SK-N-SH treated with all-trans-retinoic acid at 6 μM for 48 hours (cell line): ENCODE data around the gene ADAMTS17.

Experiments
- ARNTL ChIP-seq: fragments of 450-650 bp; formaldehyde crosslinking; IDR thresholded peaks from 2 replicates; pipeline ENCODE4 v1.5.0; 2020; ENCODE audit warnings: low read depth, mild to moderate bottlenecking, moderate library complexity, borderline replicate concordance
- CREB5 ChIP-seq: fragments of 250-450 bp; sonication (Bioruptor Pico); IDR thresholded peaks from 2 replicates; pipeline ENCODE4 v1.5.1; 2020; ENCODE audit warnings: low read depth, mild to moderate bottlenecking, moderate library complexity
- GLIS3 ChIP-seq: fragments of 250-450 bp; sonication (Bioruptor Pico); IDR thresholded peaks from 2 replicates; pipeline ENCODE4 v1.5.0; 2020; ENCODE audit warnings: mild to moderate bottlenecking, moderate library complexity
- OSR1 ChIP-seq: fragments of 250-450 bp; sonication (Bioruptor Pico); IDR thresholded peaks from 2 replicates; pipeline ENCODE4 v1.8.0; 2022; ENCODE audit warnings: moderate library complexity, mild to moderate bottlenecking, inconsistent platforms
- PATZ1 ChIP-seq: fragments of 250-450 bp; sonication (Bioruptor Pico); IDR thresholded peaks from 2 replicates; pipeline ENCODE4 v1.8.0; 2020; ENCODE audit warnings: mild to moderate bottlenecking, moderate library complexity, borderline replicate concordance
- POU6F1 ChIP-seq: fragments of 250-450 bp; sonication (Bioruptor Pico); IDR thresholded peaks from 2 replicates; pipeline ENCODE4 v1.8.0; 2021; ENCODE audit warnings: low read depth, mild to moderate bottlenecking, moderate library complexity, borderline replicate concordance
- PPARA ChIP-seq: fragments of 250-450 bp; sonication (Bioruptor Pico); IDR thresholded peaks from 2 replicates; pipeline ENCODE4 v1.5.0; 2020; ENCODE audit warnings: mild to moderate bottlenecking, borderline replicate concordance
- RARB ChIP-seq: fragments of 250-450 bp; sonication (Bioruptor Pico); IDR thresholded peaks from 2 replicates; pipeline ENCODE4 v1.8.0; 2021; ENCODE audit warnings: mild to moderate bottlenecking, moderate library complexity
- SNAI2 ChIP-seq: fragments of 250-450 bp; sonication (Bioruptor Pico); IDR thresholded peaks from 2 replicates; pipeline ENCODE4 v1.5.0; 2020; ENCODE audit warnings: mild to moderate bottlenecking, moderate library complexity
- ZFP3 ChIP-seq: fragments of 250-450 bp; sonication (Bioruptor Pico); IDR thresholded peaks from 2 replicates; pipeline ENCODE4 v1.5.0; 2020; ENCODE audit warnings: mild to moderate bottlenecking, moderate library complexity
- ZNF8 ChIP-seq: fragments of 450-650 bp; formaldehyde crosslinking; IDR thresholded peaks from 2 replicates; pipeline ENCODE4 v1.5.0; 2020; ENCODE audit warnings: mild to moderate bottlenecking, moderate library complexity

DNA sequence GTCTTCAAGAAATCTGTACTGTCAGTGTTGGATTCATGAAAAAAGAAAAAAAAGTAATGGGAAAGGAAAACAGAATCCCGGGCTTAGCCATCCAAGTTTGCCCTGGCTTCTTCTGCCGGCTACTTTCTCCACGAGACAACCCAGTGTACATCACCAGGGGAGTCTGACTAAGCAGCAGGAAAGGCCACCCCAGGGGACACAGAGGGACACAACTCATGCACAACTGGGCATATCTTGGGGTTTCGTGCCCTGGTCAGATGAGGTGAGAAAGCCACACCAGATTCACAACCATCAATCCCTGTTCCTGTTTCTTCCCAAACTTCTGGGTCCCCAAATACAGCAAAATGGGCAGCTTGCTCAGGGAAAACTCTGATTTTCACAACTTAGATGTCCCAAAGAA, 33.2 kb downstream of the ADAMTS17 start:
- no peak for TF ChIP-seq PPARA (CRISPR knock-in tag)
- TF ChIP-seq PATZ1 = no peak
- TF ChIP-seq RARB (CRISPR knock-in tag) = no peak
- TF ChIP-seq ZFP3 = no peak
- TF ChIP-seq CREB5 = no peak
- TF ChIP-seq POU6F1 (CRISPR knock-in tag) = no peak
- no peak for TF ChIP-seq ARNTL (CRISPR knock-in tag)
- TF ChIP-seq OSR1 (CRISPR knock-in tag) = no peak
- no peak for TF ChIP-seq ZNF8
- TF ChIP-seq GLIS3 (CRISPR knock-in tag) = no peak
- TF ChIP-seq SNAI2 (CRISPR knock-in tag) = no peak
